ENCODE data around the gene PRKCH. TPM values are rescaled to one million over a fixed set of nuclear protein-coding genes. Genes with fewer than 3 reads are reported as not detected.
A peak's percentile ranks its signal among the peaks of the same experiment; 100 is the strongest.

Gene PRKCH
- total RNA-seq, 1 donor from 2014 or later: 19.1 TPM

GRCh38 chr14:61544448-61545330 is 223.3 kb downstream of the PRKCH start:
- no peaks in the 10 kb centered on the region for H3K27me3 Mint-ChIP-seq
- TF ChIP-seq CTCF (conservative IDR thresholded peaks at IDR 0.05): no peak
- no peak for DNase-seq (ENCODE audit: extremely low spot score, unreplicated experiment)
- H3K27ac Mint-ChIP-seq: no peak overlapping the region
- H3K4me3 Mint-ChIP-seq: no peak overlapping the region
- H3K4me1 Mint-ChIP-seq (ENCODE audit: unreplicated experiment): peaks cover 39% of the 10 kb centered on the region
- no peaks in the 10 kb centered on the region for H3K9me3 Mint-ChIP-seq
- H3K36me3 Mint-ChIP-seq: no peaks in the 10 kb centered on the region

GRCh38 chr14:61545726-61546455 is 224.5 kb downstream of the PRKCH start:
- no peak for DNase-seq (ENCODE audit: extremely low spot score, unreplicated experiment)
- H3K27me3 Mint-ChIP-seq: no peaks in the 10 kb centered on the region
- H3K36me3 Mint-ChIP-seq: no peaks in the 10 kb centered on the region
- no peak overlapping the region for H3K4me3 Mint-ChIP-seq
- peak overlapping the region; percentile 97 for H3K27ac Mint-ChIP-seq
- peaks cover 39% of the 10 kb centered on the region for H3K4me1 Mint-ChIP-seq (ENCODE audit: unreplicated experiment)
- TF ChIP-seq CTCF (conservative IDR thresholded peaks at IDR 0.05): no peak
- H3K9me3 Mint-ChIP-seq: no peaks in the 10 kb centered on the region

- H3K27me3 Mint-ChIP-seq: no peaks in the 10 kb centered on the region
- TF ChIP-seq CTCF (conservative IDR thresholded peaks at IDR 0.05): no peak
- H3K4me1 Mint-ChIP-seq (ENCODE audit: unreplicated experiment): peaks cover 39% of the 10 kb centered on the region
- peaks cover 6% of the 10 kb centered on the region for H3K36me3 Mint-ChIP-seq
- peak overlapping the region; percentile 97 for H3K27ac Mint-ChIP-seq
- DNase-seq (ENCODE audit: extremely low spot score, unreplicated experiment): no peak
- H3K4me3 Mint-ChIP-seq: peak overlapping the region; percentile 41
- H3K9me3 Mint-ChIP-seq: no peaks in the 10 kb centered on the region
Observed at GRCh38 chr14:61547186-61548069, 226.0 kb downstream of the PRKCH start.

- Mint-ChIP-seq H3K27ac (no peak overlapping the region), H3K4me1 (ENCODE audit: unreplicated experiment) (peaks cover 39% of the 10 kb centered on the region), H3K36me3 (peaks cover 6% of the 10 kb centered on the region), H3K9me3 (no peaks in the 10 kb centered on the region), H3K27me3 (no peaks in the 10 kb centered on the region), H3K4me3 (no peak overlapping the region)
- no peak for DNase-seq (ENCODE audit: extremely low spot score, unreplicated experiment)
- no peak for TF ChIP-seq CTCF (conservative IDR thresholded peaks at IDR 0.05)
Observed at GRCh38 chr14:61549425-61549824, 228.0 kb downstream of the PRKCH start.

GRCh38 chr14:61551384-61551783 is 230.0 kb downstream of the PRKCH start:
- DNase-seq (ENCODE audit: extremely low spot score, unreplicated experiment): no peak
- no peaks in the 10 kb centered on the region for H3K9me3 Mint-ChIP-seq
- no peak for TF ChIP-seq CTCF (conservative IDR thresholded peaks at IDR 0.05)
- H3K4me3 Mint-ChIP-seq: no peak overlapping the region
- H3K27me3 Mint-ChIP-seq: no peaks in the 10 kb centered on the region
- peaks cover 6% of the 10 kb centered on the region for H3K36me3 Mint-ChIP-seq
- H3K4me1 Mint-ChIP-seq (ENCODE audit: unreplicated experiment): peaks cover 28% of the 10 kb centered on the region
- no peak overlapping the region for H3K27ac Mint-ChIP-seq

Measured in type B pancreatic cell (in vitro differentiated cells).